OCI-LY3 (cell line): ENCODE results near the gene ADGRV1.

ENCODE experiments used
- CTCF ChIP-seq: fragments of 200-600, 300-600 bp; sonication (generic); IDR thresholded peaks from 2 replicates; pipeline ENCODE4 v1.5.1; 2014; ENCODE audit warnings: antibody characterized with exemption, low read length, low read depth
- EZH2phosphoT487 ChIP-seq: fragments of 200-600 bp; shearing (Covaris generic); IDR thresholded peaks from 2 replicates; pipeline ENCODE4 v1.6.1; 2018; ENCODE audit warnings: antibody characterized with exemption, mixed run types, low read depth

- TF ChIP-seq CTCF (no peak), EZH2phosphoT487 (no peak)
Measured at GRCh38 chr5:91200692-91201091, 642.1 kb downstream of the ADGRV1 start.
